Measurements from ENCODE around the gene PSME1. TPM values are rescaled to one million over a fixed set of nuclear protein-coding genes. Genes with fewer than 3 reads are reported as not detected.

The PSME1 gene
- total RNA-seq, 4 donors from 2014 or later: 114 to 289 (median 200) TPM

- TF ChIP-seq POLR2A (IDR thresholded peaks at IDR 0.05) (no peak), CTCF (IDR thresholded peaks at IDR 0.05) (no peak)
These were observed 43.3 kb upstream of the PSME1 start for GRCh38 chr14:24092505-24093206.

GRCh38 chr14:24093207-24093900, 42.6 kb upstream of the PSME1 start:
- no peaks in the 10 kb centered on the region for H3K27me3 ChIP-seq
- TF ChIP-seq CTCF (IDR thresholded peaks at IDR 0.05) (no peak), POLR2A (IDR thresholded peaks at IDR 0.05) (no peak)
- peaks cover 0 to 13% (median 0%) of the 10 kb centered on the region in 3 donors for H3K36me3 ChIP-seq
- H3K4me3 ChIP-seq: peak overlapping the region; percentile 72 to 96 (median 90)
- DNase-seq: peak in 1 of 3 donors; percentile 50
- H3K4me1 ChIP-seq: peaks cover 7 to 28% (median 15%) of the 10 kb centered on the region in 4 donors
- H3K9me3 ChIP-seq: no peaks in the 10 kb centered on the region
- H3K27ac ChIP-seq: peak overlapping the region; percentile 94 to 100 (median 98)

More at GRCh38 chr14:24092505-24093206, 43.3 kb upstream of the PSME1 start:
- Histone ChIP-seq H3K36me3 (peaks cover 0 to 7% (median 0%) of the 10 kb centered on the region in 3 donors), H3K4me3 (no peak overlapping the region), H3K4me1 (peaks cover 7 to 28% (median 15%) of the 10 kb centered on the region in 4 donors), H3K27me3 (no peaks in the 10 kb centered on the region), H3K27ac (peak overlapping the region; percentile 94 to 100 (median 98)), H3K9me3 (no peaks in the 10 kb centered on the region)
- no peak for DNase-seq

- Histone ChIP-seq H3K9me3 (no peaks in the 10 kb centered on the region), H3K27ac (peak within 1 kb of the TSS; percentile 94 to 100 (median 98)), H3K4me1 (peaks cover 7 to 28% (median 15%) of the 10 kb centered on the region in 4 donors), H3K4me3 (peak within 1 kb of the TSS; percentile 72 to 96 (median 90)), H3K27me3 (no peaks in the 10 kb centered on the region), H3K36me3 (peaks cover 0 to 21% (median 0%) of the 10 kb centered on the region in 3 donors)
- peak; percentile 82 to 97 (median 96) for DNase-seq
- TF ChIP-seq POLR2A (IDR thresholded peaks at IDR 0.05) (peak; percentile 95 to 99), CTCF (IDR thresholded peaks at IDR 0.05) (peak in 3 of 6 experiments; percentile 0 to 28 (median 21))
These were observed 41.8 kb upstream of the PSME1 start, which contains the start of gene PCK2 for GRCh38 chr14:24093901-24094840. PCK2 (plus strand) TSS chr14:24094311; CDS start chr14:24094406, 95 bp downstream.

- peak in 2 of 3 donors; percentile 30 to 58 for DNase-seq
- Histone ChIP-seq H3K4me3 (peak overlapping the region; percentile 72 to 96 (median 90)), H3K27ac (peak overlapping the region; percentile 94 to 100 (median 98)), H3K36me3 (peaks cover 0 to 28% (median 0%) of the 10 kb centered on the region in 3 donors), H3K4me1 (peaks cover 7 to 28% (median 15%) of the 10 kb centered on the region in 4 donors), H3K9me3 (no peaks in the 10 kb centered on the region), H3K27me3 (no peaks in the 10 kb centered on the region)
- TF ChIP-seq CTCF (IDR thresholded peaks at IDR 0.05): no peak
- TF ChIP-seq POLR2A (IDR thresholded peaks at IDR 0.05): no peak
These were observed 41.1 kb upstream of the PSME1 start for GRCh38 chr14:24094841-24095270.
